HK-2 (cell line): ENCODE data around the gene ENPP5.
"Not testable (repeated sequence)": the region's sequence is repeated elsewhere in the genome, so short reads cannot be mapped to it uniquely, and the experiment has no call there.

Experiments
- DNase-seq: peaks from one replicate; pipeline ENCODE4 v3.0.0-alpha.2; 2018; ENCODE audit not compliant: unreplicated experiment

The ENPP5 gene

GRCh38 chr6:46174904-46175303, 4.1 kb upstream of the ENPP5 start:
- DNase-seq, result no peak

- no peak for DNase-seq
These were observed 1.4 kb upstream of the ENPP5 start for GRCh38 chr6:46172176-46172575.

- no peak for DNase-seq
These were observed 10.7 kb downstream of the ENPP5 start for GRCh38 chr6:46160102-46160501.

- DNase-seq, result no peak
These were observed 11.6 kb downstream of the ENPP5 start for GRCh38 chr6:46159229-46159628.

- no peak for DNase-seq
These were observed 14.1 kb downstream of the ENPP5 start for GRCh38 chr6:46156701-46157100.

GRCh38 chr6:46149066-46149465, 21.7 kb downstream of the ENPP5 start:
- DNase-seq, result not testable (repeated sequence)

GRCh38 chr6:46144270-46144669, 26.5 kb downstream of the ENPP5 start:
- no peak for DNase-seq

- DNase-seq, result no peak
These were observed 32.5 kb downstream of the ENPP5 start for GRCh38 chr6:46138281-46138680.

GRCh38 chr6:46137387-46137786, 33.4 kb downstream of the ENPP5 start:
- no peak for DNase-seq

- no peak for DNase-seq
These were observed 33.9 kb downstream of the ENPP5 start for GRCh38 chr6:46136831-46137230.

- DNase-seq, result no peak
These were observed 35.6 kb downstream of the ENPP5 start for GRCh38 chr6:46135176-46135575.

- no peak for DNase-seq
These were observed 36.6 kb downstream of the ENPP5 start for GRCh38 chr6:46134216-46134615.

- not testable (repeated sequence) for DNase-seq
These were observed 39.5 kb downstream of the ENPP5 start for GRCh38 chr6:46131291-46131690.

GRCh38 chr6:46130666-46131065, 40.1 kb downstream of the ENPP5 start:
- DNase-seq, result no peak

GRCh38 chr6:46129629-46130511, 40.9 kb downstream of the ENPP5 start, which contains the start of gene ENPP4:
Gene ENPP4, plus strand, starts transcription at chr6:46129989. Its CDS starts 9,595 bp downstream, at chr6:46139584.
- DNase-seq, result peak; percentile 90

- no peak for DNase-seq
These were observed 41.5 kb downstream of the ENPP5 start for GRCh38 chr6:46129291-46129628.

- no peak for DNase-seq
These were observed 42.3 kb downstream of the ENPP5 start for GRCh38 chr6:46128476-46128875.

- DNase-seq, result not testable (repeated sequence)
These were observed 51.1 kb downstream of the ENPP5 start for GRCh38 chr6:46119679-46120078.

GRCh38 chr6:46118836-46119235, 51.9 kb downstream of the ENPP5 start:
- no peak for DNase-seq

GRCh38 chr6:46118157-46118556, 52.6 kb downstream of the ENPP5 start:
- DNase-seq, result no peak

GRCh38 chr6:46116289-46116688, 54.5 kb downstream of the ENPP5 start:
- DNase-seq, result no peak

GRCh38 chr6:46115634-46116033, 55.1 kb downstream of the ENPP5 start:
- no peak for DNase-seq

GRCh38 chr6:46113370-46113769, 57.4 kb downstream of the ENPP5 start:
- DNase-seq, result no peak
